ENCODE results near the gene PTOV1.

Gene PTOV1

DNA sequence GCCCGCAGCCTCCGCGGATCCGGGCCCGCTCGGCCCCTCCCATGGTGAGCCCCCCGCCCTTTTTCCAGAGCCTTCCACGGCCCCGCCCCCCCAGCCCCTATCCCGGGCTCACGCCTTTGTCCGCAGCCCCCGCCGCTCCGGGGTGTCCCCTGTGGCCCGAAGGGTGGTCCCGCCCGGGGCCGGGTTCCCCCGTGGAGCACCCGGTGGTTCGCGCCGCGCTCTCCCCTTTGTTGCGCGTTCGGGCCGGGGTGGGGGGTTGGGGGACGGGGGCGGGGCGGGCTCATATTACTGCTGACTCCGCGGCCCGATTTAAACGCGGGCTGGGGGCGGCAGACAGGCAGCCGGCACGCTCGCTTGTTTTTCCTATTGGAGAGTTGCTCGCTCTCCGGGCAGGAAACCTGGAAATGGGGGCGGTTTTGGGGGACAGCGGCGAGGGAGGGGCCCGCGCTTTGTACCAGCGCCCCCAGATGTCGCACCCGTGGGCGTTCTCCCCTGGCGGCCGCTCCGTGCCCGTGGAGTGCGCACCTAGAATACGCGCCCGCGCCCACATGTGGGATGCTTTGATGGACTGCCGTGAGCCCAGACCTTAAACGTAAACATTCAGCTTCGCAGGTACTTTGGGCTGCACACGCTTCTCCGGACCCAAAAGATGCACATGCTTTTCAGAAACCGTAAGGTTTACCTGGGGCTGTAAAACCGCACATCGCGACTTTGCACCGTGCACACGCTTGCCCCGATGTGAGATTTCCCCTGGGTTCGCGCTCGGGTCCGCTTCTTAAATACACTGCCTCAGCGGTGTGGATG, 699 bp downstream of the PTOV1 start:
- peak overlapping the region; percentile 97 for H3K27ac ChIP-seq
- ChIA-PET POLR2A (ENCODE audit: low non-redundant PET) (interaction anchor here (1.0 kb wide), 1 partner anchor 14 kb away, joined by 13 read pairs; no protein-coding TSS in a partner anchor), CTCF (interaction anchor here (0.8 kb wide), 1 partner anchor 38 kb away, joined by 3 read pairs; no protein-coding TSS in a partner anchor)
- no peak for DNase-seq (ENCODE audit: low spot score)
- TF ChIP-seq, protein P1, sequence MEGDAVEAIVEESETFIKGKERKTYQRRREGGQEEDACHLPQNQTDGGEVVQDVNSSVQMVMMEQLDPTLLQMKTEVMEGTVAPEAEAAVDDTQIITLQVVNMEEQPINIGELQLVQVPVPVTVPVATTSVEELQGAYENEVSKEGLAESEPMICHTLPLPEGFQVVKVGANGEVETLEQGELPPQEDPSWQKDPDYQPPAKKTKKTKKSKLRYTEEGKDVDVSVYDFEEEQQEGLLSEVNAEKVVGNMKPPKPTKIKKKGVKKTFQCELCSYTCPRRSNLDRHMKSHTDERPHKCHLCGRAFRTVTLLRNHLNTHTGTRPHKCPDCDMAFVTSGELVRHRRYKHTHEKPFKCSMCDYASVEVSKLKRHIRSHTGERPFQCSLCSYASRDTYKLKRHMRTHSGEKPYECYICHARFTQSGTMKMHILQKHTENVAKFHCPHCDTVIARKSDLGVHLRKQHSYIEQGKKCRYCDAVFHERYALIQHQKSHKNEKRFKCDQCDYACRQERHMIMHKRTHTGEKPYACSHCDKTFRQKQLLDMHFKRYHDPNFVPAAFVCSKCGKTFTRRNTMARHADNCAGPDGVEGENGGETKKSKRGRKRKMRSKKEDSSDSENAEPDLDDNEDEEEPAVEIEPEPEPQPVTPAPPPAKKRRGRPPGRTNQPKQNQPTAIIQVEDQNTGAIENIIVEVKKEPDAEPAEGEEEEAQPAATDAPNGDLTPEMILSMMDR (conservative IDR thresholded peaks at IDR 0.05; ENCODE audit: low read depth) = no peak

DNA sequence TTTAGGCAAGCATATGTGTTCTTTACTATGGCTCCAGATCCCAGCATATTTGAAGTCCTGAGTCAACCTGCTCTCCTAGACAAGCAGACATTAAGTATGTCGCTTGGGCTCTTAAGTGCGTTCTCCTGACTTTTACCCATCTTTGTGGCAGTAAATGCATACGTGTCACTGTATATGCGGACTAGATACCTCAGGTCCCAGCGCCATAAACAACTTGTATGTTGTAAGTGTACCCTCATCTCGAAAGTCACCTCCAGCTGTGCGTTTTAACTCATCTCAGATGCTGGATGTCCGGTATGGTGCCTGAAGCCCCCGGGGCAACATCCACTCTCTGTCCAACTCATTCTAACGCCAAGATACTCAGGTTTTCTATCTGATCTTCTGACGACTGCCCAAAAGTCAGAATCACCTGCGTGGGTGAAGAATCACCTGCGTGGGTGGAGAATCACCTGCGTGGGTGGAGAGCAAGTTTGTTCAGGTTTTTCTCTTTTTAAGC, 1.7 kb downstream of the PTOV1 start:
- DNase-seq (ENCODE audit: low spot score) = no peak
- TF ChIP-seq, protein P1 (conservative IDR thresholded peaks at IDR 0.05; ENCODE audit: low read depth) = no peak
- ChIA-PET POLR2A (ENCODE audit: low non-redundant PET) (interaction anchor here (0.7 kb wide), 1 partner anchor 11 kb away, joined by 7 read pairs; no protein-coding TSS in a partner anchor), CTCF (no interaction called here)
- H3K27ac ChIP-seq = peak overlapping the region; percentile 97

GRCh38 chr19:49853852-49854377, 3.0 kb downstream of the PTOV1 start:
- DNase-seq (ENCODE audit: low spot score) = no peak
- peak overlapping the region; percentile 71 for H3K27ac ChIP-seq
- TF ChIP-seq, protein P1 (conservative IDR thresholded peaks at IDR 0.05; ENCODE audit: low read depth) = no peak
- CTCF ChIA-PET = no interaction called here
- POLR2A ChIA-PET (ENCODE audit: low non-redundant PET) = no interaction called here

GRCh38 chr19:49854378-49855263, 3.7 kb downstream of the PTOV1 start:
- CTCF ChIA-PET = no interaction called here
- no peak for DNase-seq (ENCODE audit: low spot score)
- peak overlapping the region; percentile 71 for H3K27ac ChIP-seq
- TF ChIP-seq, protein P1 (conservative IDR thresholded peaks at IDR 0.05; ENCODE audit: low read depth) = no peak
- POLR2A ChIA-PET (ENCODE audit: low non-redundant PET) = no interaction called here

- DNase-seq (ENCODE audit: low spot score) = no peak
- TF ChIP-seq, protein P1 (conservative IDR thresholded peaks at IDR 0.05; ENCODE audit: low read depth) = no peak
- ChIA-PET CTCF (no interaction called here), POLR2A (ENCODE audit: low non-redundant PET) (no interaction called here)
- H3K27ac ChIP-seq = peak overlapping the region; percentile 71
Observed at GRCh38 chr19:49855277-49855675, 4.3 kb downstream of the PTOV1 start.
